ENCODE data around the gene WDHD1. TPM values are rescaled to one million over a fixed set of nuclear protein-coding genes. Genes with fewer than 3 reads are reported as not detected.
"Not testable (repeated sequence)": the region's sequence is repeated elsewhere in the genome, so short reads cannot be mapped to it uniquely, and the experiment has no call there.

Gene WDHD1
- total RNA-seq, 1 donor from 2014 or later: 9.3 TPM

- H3K27ac Mint-ChIP-seq: no peak overlapping the region
- ChIA-PET POLR2A (no interaction called here), CTCF (no interaction called here)
- TF ChIP-seq CTCF (IDR thresholded peaks at IDR 0.05): no peak
- H3K4me1 Mint-ChIP-seq: peaks cover 6% of the 10 kb centered on the region
- H3K4me3 Mint-ChIP-seq: no peak overlapping the region
- H3K36me3 Mint-ChIP-seq (ENCODE audit: low read depth): peaks cover 14% of the 10 kb centered on the region
- no peak for ATAC-seq (ENCODE audit: low read depth)
- intact Hi-C loops (cut with micrococcal nuclease): no loop called here
- DNase-seq: no peak
- H3K9me3 Mint-ChIP-seq: no peaks in the 10 kb centered on the region
- H3K27me3 Mint-ChIP-seq: no peaks in the 10 kb centered on the region
Observed at GRCh38 chr14:54967496-54967895, 59.4 kb downstream of the WDHD1 start.

GRCh38 chr14:54955143-54955542 is 71.8 kb downstream of the WDHD1 start:
- Mint-ChIP-seq H3K4me1 (no peaks in the 10 kb centered on the region), H3K9me3 (no peaks in the 10 kb centered on the region), H3K27ac (no peak overlapping the region), H3K4me3 (no peak overlapping the region), H3K27me3 (no peaks in the 10 kb centered on the region), H3K36me3 (ENCODE audit: low read depth) (peaks cover 18% of the 10 kb centered on the region)
- CTCF ChIA-PET: no interaction called here
- intact Hi-C loops (cut with micrococcal nuclease): no loop called here
- TF ChIP-seq CTCF (IDR thresholded peaks at IDR 0.05): no peak
- DNase-seq: no peak
- no peak for ATAC-seq (ENCODE audit: low read depth)
- POLR2A ChIA-PET: no interaction called here

- H3K4me1 Mint-ChIP-seq; ATAC-seq (ENCODE audit: low read depth); POLR2A ChIA-PET: not testable (repeated sequence)
Observed at GRCh38 chr14:54953609-54954008, 73.3 kb downstream of the WDHD1 start.

GRCh38 chr14:54952803-54953202 is 74.1 kb downstream of the WDHD1 start:
- H3K36me3 Mint-ChIP-seq (ENCODE audit: low read depth): peaks cover 11% of the 10 kb centered on the region
- H3K4me1 Mint-ChIP-seq, CTCF ChIA-PET: not testable (repeated sequence)

More at GRCh38 chr14:54953609-54954008, 73.3 kb downstream of the WDHD1 start:
- CTCF ChIA-PET; DNase-seq; H3K27me3 Mint-ChIP-seq; H3K4me3 Mint-ChIP-seq; intact Hi-C loops (cut with micrococcal nuclease); H3K9me3 Mint-ChIP-seq; H3K27ac Mint-ChIP-seq: not testable (repeated sequence)
- H3K36me3 Mint-ChIP-seq (ENCODE audit: low read depth): peaks cover 13% of the 10 kb centered on the region

GRCh38 chr14:54947230-54947629 is 79.7 kb downstream of the WDHD1 start:
- CTCF ChIA-PET: no interaction called here
- Mint-ChIP-seq H3K27ac (no peak overlapping the region), H3K4me1 (peaks cover 13% of the 10 kb centered on the region), H3K36me3 (ENCODE audit: low read depth) (peaks cover 4% of the 10 kb centered on the region), H3K4me3 (no peak overlapping the region), H3K27me3 (no peaks in the 10 kb centered on the region), H3K9me3 (no peaks in the 10 kb centered on the region)
- no peak for DNase-seq
- intact Hi-C loops (cut with micrococcal nuclease): no loop called here
- ATAC-seq (ENCODE audit: low read depth): no peak
- TF ChIP-seq CTCF (IDR thresholded peaks at IDR 0.05): no peak
- POLR2A ChIA-PET: no interaction called here

More at GRCh38 chr14:54952803-54953202, 74.1 kb downstream of the WDHD1 start:
- DNase-seq; H3K27me3 Mint-ChIP-seq; intact Hi-C loops (cut with micrococcal nuclease); H3K27ac Mint-ChIP-seq; POLR2A ChIA-PET; ATAC-seq (ENCODE audit: low read depth); H3K9me3 Mint-ChIP-seq; H3K4me3 Mint-ChIP-seq: not testable (repeated sequence)

- ChIA-PET CTCF (no interaction called here), POLR2A (no interaction called here)
- DNase-seq: no peak
- Mint-ChIP-seq H3K36me3 (ENCODE audit: low read depth) (peaks cover 4% of the 10 kb centered on the region), H3K27ac (no peak overlapping the region), H3K9me3 (no peaks in the 10 kb centered on the region), H3K4me3 (no peak overlapping the region), H3K4me1 (peaks cover 13% of the 10 kb centered on the region), H3K27me3 (no peaks in the 10 kb centered on the region)
- no peak for TF ChIP-seq CTCF (IDR thresholded peaks at IDR 0.05)
- ATAC-seq (ENCODE audit: low read depth): no peak
- intact Hi-C loops (cut with micrococcal nuclease): no loop called here
Observed at GRCh38 chr14:54946500-54946899, 80.4 kb downstream of the WDHD1 start.
